ENCODE results near the gene SCGB3A2.

DNA sequence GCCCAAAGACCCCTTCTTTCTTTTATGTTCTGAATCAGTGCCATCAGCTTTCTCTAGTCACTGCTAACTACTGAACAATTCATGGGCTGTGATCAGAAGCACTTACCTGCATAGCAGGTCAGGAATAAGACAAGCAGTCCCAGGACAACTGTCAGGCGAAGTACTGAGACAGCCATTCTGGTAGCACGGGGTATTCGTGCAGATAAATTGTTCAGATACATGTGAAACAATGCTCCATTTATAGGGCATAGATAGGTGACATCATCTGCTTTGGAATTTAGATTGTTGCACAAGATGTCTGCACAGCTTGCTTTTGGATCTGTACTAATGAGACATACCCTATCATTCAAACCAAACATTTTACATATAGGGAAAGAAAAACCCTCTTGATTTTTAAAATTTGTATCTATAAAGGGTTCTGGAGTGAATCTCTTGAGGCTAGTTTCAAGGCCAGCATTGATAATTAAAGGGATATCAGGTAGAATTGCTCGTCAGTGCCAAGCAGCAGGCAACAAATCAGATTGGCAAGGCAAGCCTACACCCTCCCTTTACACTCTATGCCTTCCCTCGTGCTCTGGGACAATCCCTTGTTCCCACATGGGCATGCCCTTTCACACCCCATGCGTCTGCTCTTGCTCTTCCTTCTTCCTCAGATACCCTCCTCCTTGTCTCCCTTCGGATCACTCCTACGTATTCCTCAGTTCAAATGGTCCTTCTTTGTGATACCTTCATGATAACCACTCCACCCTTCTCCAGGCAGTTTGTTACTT, 28.0 kb downstream of the SCGB3A2 start, which contains the start of gene C5orf46:
- TF ChIP-seq, protein P1, sequence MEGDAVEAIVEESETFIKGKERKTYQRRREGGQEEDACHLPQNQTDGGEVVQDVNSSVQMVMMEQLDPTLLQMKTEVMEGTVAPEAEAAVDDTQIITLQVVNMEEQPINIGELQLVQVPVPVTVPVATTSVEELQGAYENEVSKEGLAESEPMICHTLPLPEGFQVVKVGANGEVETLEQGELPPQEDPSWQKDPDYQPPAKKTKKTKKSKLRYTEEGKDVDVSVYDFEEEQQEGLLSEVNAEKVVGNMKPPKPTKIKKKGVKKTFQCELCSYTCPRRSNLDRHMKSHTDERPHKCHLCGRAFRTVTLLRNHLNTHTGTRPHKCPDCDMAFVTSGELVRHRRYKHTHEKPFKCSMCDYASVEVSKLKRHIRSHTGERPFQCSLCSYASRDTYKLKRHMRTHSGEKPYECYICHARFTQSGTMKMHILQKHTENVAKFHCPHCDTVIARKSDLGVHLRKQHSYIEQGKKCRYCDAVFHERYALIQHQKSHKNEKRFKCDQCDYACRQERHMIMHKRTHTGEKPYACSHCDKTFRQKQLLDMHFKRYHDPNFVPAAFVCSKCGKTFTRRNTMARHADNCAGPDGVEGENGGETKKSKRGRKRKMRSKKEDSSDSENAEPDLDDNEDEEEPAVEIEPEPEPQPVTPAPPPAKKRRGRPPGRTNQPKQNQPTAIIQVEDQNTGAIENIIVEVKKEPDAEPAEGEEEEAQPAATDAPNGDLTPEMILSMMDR (IDR thresholded peaks at IDR 0.05), result no peak
- no peak for TF ChIP-seq POLR2A (IDR thresholded peaks at IDR 0.05)

All from Peyer's patch (tissue), 4 donors.